Breast epithelium (tissue), 4 donors: ENCODE measurements around the gene MTMR6. TPM values are rescaled to one million over a fixed set of nuclear protein-coding genes. Genes with fewer than 3 reads are reported as not detected.

Experiments
- DNase-seq, 2 donors: peaks; one replicate each; pipeline ENCODE4 v3.0.0-alpha.2; 2019; ENCODE audit warnings: low spot score in 2 of 2
- H3K27ac ChIP-seq, 2 donors: fragments of 200-600 bp; sonication (generic) in 1 of 2; one replicate each; pipeline ENCODE4 v1.5.1; 2016 to 2019; ENCODE audit warnings: mild to moderate bottlenecking in 1 of 2
- H3K27me3 ChIP-seq, 2 donors: fragments of 200-600 bp; sonication (generic) in 1 of 2; one replicate each; pipeline versions ENCODE4 v1.5.1 to v1.6.0; 2017 to 2019; ENCODE audit warnings: control low read depth in 1 of 2, mild to moderate bottlenecking in 1 of 2
- H3K36me3 ChIP-seq: fragments of 200-600 bp; one replicate; pipeline ENCODE4 v1.5.1; 2019
- H3K4me1 ChIP-seq, 2 donors: fragments of 200-600 bp; sonication (generic); one replicate each; pipeline ENCODE4 v1.5.1; 2016 to 2019; ENCODE audit warnings: control low read depth in 1 of 2
- H3K4me3 ChIP-seq, 3 donors: fragments of 200-600 bp; sonication (generic); 1 replicate in 2 of 3; 2 replicates in 1 of 3; pipeline ENCODE4 v1.5.1; 2016 to 2019; ENCODE audit warnings: mild to moderate bottlenecking in 3 of 3, moderate library complexity in 2 of 3
- H3K9me3 ChIP-seq, 2 donors: fragments of 200-600 bp; sonication (generic) in 1 of 2; one replicate each; pipeline ENCODE4 v1.5.1; 2016 to 2019; ENCODE audit warnings: control low read depth in 1 of 2
- CTCF ChIP-seq, 3 donors: fragments of 450-650 bp; IDR thresholded peaks; one replicate each; pipeline ENCODE4 v1.5.1; 2016 to 2017; ENCODE audit warnings: antibody characterized with exemption in 3 of 3, mild to moderate bottlenecking in 3 of 3, moderate library complexity in 3 of 3
- POLR2A ChIP-seq: fragments of 450-650 bp; IDR thresholded peaks from one replicate; pipeline ENCODE4 v1.6.1; 2016; ENCODE audit warnings: antibody characterized with exemption, mild to moderate bottlenecking, moderate library complexity
- POLR2AphosphoS5 ChIP-seq, 3 donors: sonication (generic); formaldehyde crosslinking; IDR thresholded peaks; one replicate each; pipeline ENCODE4 v1.6.1; 2017; ENCODE audit warnings: antibody characterized with exemption in 3 of 3
- intact Hi-C: fragments of 100-400 bp; cut with DNase I; formaldehyde crosslinking; loops from one replicate; pipeline ENCODE4 v1.15.1; 2023; ENCODE audit warnings: low total_unique reads
- total RNA-seq, 3 donors: library from RNA; depleted of rRNA; stranded (reverse); fragments of >200 nt; gene quantifications; one replicate each; pipeline ENCODE4 v1.1.0, GENCODE V29; 2016

The MTMR6 gene
- total RNA-seq, 3 donors from 2014 or later, result 17.4 to 26.1 (median 20.6) TPM

- Histone ChIP-seq H3K27me3 (no peaks in the 10 kb centered on the region), H3K36me3 (no peaks in the 10 kb centered on the region), H3K4me1 (peaks cover 0 to 4% of the 10 kb centered on the region in 2 donors), H3K9me3 (no peaks in the 10 kb centered on the region), H3K27ac (no peak overlapping the region), H3K4me3 (no peak overlapping the region)
- TF ChIP-seq CTCF (IDR thresholded peaks at IDR 0.05), result no peak
- TF ChIP-seq POLR2AphosphoS5 (IDR thresholded peaks at IDR 0.05), result no peak
- TF ChIP-seq POLR2A, result no peak
- no peak for DNase-seq
- intact Hi-C loops, result no loop called here
These were observed 1.7 kb upstream of the MTMR6 start for GRCh38 chr13:25288966-25289365.

DNA sequence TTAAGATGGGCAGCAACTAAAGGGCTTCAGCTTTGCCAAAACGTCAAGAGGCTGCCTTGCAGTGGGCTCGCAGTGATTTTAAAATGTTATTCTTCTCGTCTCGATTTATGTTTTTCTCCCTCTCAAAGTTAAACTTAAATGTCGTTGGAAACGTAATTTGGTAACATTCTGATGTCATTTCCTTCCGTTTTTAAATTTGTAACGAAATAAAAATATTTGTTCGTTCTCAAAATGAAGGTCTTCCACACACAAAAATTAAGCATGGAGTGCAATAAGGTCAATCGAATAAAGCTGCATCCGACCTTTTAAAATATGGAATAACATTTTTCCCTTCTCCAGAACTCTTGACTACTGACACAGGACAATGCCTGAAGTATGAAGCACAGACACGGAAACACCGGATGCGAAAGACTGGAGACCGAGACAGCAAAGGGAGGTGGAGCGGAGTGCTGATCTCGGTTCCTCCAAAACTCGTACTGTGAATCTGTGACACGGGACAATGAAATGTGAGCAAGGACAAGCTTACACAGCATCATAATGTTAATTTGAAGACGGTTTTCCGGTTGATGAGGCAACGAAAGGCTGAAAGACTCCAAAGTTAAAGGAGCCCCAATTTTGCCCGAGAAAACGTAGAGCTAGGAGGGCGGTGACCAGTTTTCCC lies 850 bp downstream of the MTMR6 start:
- Histone ChIP-seq H3K36me3 (no peaks in the 10 kb centered on the region), H3K27me3 (no peaks in the 10 kb centered on the region), H3K4me1 (peaks cover 0 to 4% of the 10 kb centered on the region in 2 donors), H3K9me3 (no peaks in the 10 kb centered on the region), H3K27ac (peak overlapping the region; percentile 90 to 91), H3K4me3 (peak overlapping the region; percentile 79 to 99 (median 93))
- intact Hi-C loops, result no loop called here
- no peak for DNase-seq
- TF ChIP-seq POLR2AphosphoS5 (IDR thresholded peaks at IDR 0.05) (no peak), CTCF (IDR thresholded peaks at IDR 0.05) (no peak), POLR2A (no peak)

- TF ChIP-seq POLR2A, result no peak
- no peak for TF ChIP-seq CTCF (IDR thresholded peaks at IDR 0.05)
- TF ChIP-seq POLR2AphosphoS5 (IDR thresholded peaks at IDR 0.05), result no peak
- DNase-seq, result no peak
- Histone ChIP-seq H3K27ac (no peak overlapping the region), H3K9me3 (no peaks in the 10 kb centered on the region), H3K4me3 (no peak overlapping the region), H3K36me3 (no peaks in the 10 kb centered on the region), H3K27me3 (no peaks in the 10 kb centered on the region), H3K4me1 (peaks cover 0 to 4% of the 10 kb centered on the region in 2 donors)
- intact Hi-C loops, result no loop called here
These were observed 5.4 kb downstream of the MTMR6 start for GRCh38 chr13:25281935-25282332.

- Histone ChIP-seq H3K4me3 (no peak overlapping the region), H3K36me3 (no peaks in the 10 kb centered on the region), H3K9me3 (no peaks in the 10 kb centered on the region), H3K27ac (no peak overlapping the region), H3K27me3 (no peaks in the 10 kb centered on the region), H3K4me1 (peaks cover 0 to 4% of the 10 kb centered on the region in 2 donors)
- TF ChIP-seq POLR2A, result no peak
- TF ChIP-seq POLR2AphosphoS5 (IDR thresholded peaks at IDR 0.05), result no peak
- intact Hi-C loops, result no loop called here
- no peak for DNase-seq
These were observed 5.9 kb downstream of the MTMR6 start for GRCh38 chr13:25281193-25281934.

DNA sequence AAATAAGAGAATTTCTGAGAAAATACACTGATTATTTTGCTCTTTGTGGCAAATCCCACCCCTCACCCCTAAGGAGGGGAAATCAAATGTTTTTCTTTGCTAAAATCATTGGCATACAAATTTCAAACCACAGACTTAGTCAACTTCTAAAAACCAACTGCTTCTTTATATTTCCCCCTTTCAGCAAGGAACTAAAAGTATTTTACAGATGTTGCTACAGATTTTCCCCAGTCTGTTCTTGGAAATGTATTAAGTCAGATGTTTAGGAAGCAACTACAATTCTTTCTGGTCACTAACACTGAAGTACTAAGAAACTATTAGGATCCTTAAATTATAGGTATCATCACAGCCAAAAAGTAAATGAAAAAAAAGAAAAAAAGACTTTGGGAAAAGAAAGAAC lies 6.9 kb downstream of the MTMR6 start:
- intact Hi-C loops, result no loop called here
- Histone ChIP-seq H3K9me3 (no peaks in the 10 kb centered on the region), H3K4me3 (no peak overlapping the region), H3K4me1 (no peaks in the 10 kb centered on the region), H3K27ac (no peak overlapping the region), H3K27me3 (no peaks in the 10 kb centered on the region), H3K36me3 (no peaks in the 10 kb centered on the region)
- TF ChIP-seq POLR2AphosphoS5 (IDR thresholded peaks at IDR 0.05) (no peak), CTCF (IDR thresholded peaks at IDR 0.05) (no peak), POLR2A (no peak)
- no peak for DNase-seq
